ENCODE measurements around the gene PANK1. TPM values are rescaled to one million over a fixed set of nuclear protein-coding genes. Genes with fewer than 3 reads are reported as not detected.
"Not testable (repeated sequence)": the region's sequence is repeated elsewhere in the genome, so short reads cannot be mapped to it uniquely, and the experiment has no call there.

Gene PANK1
- total RNA-seq, 2 donors from 2014 or later, result 1.5 to 2.5 TPM

DNA sequence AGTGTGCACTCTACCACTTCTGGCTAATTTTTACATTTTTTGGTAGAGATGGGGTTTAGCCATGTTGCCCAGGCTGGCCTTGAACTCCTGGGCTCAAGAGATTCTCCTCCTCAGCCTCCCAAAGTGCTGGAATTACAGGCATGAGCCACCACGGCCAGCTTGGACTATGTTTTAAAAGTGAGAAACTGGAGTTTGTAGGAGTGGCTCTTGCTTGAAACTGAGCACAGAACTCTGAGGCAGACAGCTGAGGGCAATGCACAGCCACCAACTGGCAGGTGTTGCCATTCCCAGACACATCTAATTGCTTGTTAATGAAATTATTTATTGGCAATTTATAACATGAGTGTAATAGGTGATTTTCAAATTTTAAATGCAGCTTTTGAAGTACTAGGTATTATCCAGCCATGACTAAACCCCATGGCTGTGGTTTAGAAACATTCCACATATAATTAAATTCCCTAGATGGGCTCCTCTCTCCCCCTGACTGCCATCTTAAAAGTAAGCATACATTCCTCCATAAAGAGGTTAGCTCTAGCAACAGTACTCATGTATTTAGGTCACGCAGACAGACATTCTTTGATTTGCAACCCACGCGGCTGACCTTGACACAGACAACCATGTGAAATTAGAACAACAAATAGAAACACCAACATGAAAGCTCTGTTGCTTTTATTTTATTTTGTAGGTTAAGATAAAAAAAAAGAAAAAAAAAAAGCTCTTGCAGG, 19.8 kb downstream of the PANK1 start:
- intact Hi-C loops (cut with DNase I), result no loop called here
- DNase-seq (ENCODE audit: low spot score), result no peak

DNA sequence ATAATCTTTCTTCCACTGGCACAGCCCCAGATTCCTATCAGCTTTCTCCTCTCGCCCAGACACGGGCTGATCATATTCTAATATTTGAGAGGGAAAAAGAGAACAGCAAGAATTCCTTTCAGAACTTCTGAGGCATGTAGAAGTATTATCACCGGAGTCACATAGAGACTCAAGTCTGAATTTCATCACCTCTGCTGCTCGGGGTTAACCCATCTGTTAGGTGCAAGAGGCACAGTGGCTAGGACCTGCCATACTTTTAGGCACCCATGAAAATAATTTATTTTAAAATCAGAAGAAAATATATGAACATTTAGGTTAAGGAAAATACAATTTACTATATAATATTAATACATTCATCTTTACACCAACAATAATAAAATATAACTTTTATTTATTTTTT, 21.0 kb downstream of the PANK1 start:
- DNase-seq (ENCODE audit: low spot score), result no peak
- intact Hi-C loops (cut with DNase I), result no loop called here

DNA sequence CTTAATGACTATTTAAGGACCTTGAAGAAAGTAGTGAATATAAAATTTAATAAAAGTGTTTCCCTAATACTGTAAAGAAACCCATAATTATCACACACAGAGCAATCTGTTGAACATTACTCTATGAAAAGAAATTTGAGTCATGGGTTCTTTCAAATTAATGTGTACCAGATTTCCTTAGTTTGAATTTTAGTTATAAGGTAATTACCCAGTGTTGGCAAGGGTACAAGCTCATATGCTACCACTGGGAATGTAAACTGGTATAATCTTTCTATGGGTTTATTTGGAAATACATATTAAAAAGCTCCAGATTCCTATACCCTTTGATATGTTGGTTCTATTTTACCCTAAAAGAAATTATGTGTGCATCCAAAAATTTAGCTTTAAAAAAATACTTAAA, 22.9 kb downstream of the PANK1 start:
- intact Hi-C loops (cut with DNase I), result no loop called here
- DNase-seq (ENCODE audit: low spot score), result no peak

GRCh38 chr10:89621438-89621837, 23.6 kb downstream of the PANK1 start:
- intact Hi-C loops (cut with DNase I), result no loop called here
- DNase-seq (ENCODE audit: low spot score), result no peak

- intact Hi-C loops (cut with DNase I); DNase-seq (ENCODE audit: low spot score): not testable (repeated sequence)
Measured at GRCh38 chr10:89620296-89620695, 24.7 kb downstream of the PANK1 start.

DNA sequence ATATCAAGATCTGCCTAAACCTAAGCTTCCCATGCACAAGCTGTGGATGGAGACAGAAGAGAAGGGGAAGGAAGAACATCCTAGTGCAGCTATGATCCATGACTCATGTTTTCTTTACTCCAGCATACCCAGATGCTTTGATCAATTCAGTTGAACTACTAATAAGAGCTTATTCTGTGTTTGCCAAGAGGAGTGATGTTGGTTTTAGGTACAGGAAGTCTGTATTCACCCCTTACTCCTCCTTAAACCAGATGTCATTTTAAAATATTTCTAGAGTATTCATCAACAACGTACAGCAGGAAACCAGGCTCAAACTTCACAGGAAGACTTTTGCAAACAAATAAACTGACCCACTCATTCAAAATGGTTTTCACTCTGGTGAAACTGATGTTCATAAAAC, 29.2 kb downstream of the PANK1 start:
- no peak for DNase-seq (ENCODE audit: low spot score)
- intact Hi-C loops (cut with DNase I), result no loop called here

GRCh38 chr10:89615112-89615511, 29.9 kb downstream of the PANK1 start:
- intact Hi-C loops (cut with DNase I), result no loop called here
- DNase-seq (ENCODE audit: low spot score), result no peak

- no peak for DNase-seq (ENCODE audit: low spot score)
- intact Hi-C loops (cut with DNase I), result no loop called here
Measured at GRCh38 chr10:89613582-89613981, 31.5 kb downstream of the PANK1 start.

DNA sequence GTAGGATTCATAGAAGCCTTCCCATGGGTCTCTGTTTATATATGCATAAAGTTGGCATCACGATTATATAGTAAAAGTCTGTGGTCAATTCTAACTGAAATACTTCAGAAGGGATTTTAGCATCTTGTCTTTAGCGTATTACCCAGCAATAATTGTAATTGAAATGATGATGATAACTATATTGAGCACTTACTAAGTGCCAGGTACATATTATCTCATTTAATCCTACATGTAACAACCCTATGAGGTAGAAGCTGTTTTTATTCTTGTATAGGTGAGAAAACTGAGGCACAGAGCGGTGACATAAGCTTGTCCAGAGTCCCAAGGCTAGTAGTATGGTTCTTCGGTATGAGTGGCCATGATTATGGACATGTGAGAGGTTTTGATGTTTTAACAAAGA, 33.8 kb downstream of the PANK1 start:
- DNase-seq (ENCODE audit: low spot score), result no peak
- intact Hi-C loops (cut with DNase I), result no loop called here

- intact Hi-C loops (cut with DNase I), result no loop called here
- DNase-seq (ENCODE audit: low spot score), result no peak
Measured at GRCh38 chr10:89609833-89610346, 35.2 kb downstream of the PANK1 start.

DNA sequence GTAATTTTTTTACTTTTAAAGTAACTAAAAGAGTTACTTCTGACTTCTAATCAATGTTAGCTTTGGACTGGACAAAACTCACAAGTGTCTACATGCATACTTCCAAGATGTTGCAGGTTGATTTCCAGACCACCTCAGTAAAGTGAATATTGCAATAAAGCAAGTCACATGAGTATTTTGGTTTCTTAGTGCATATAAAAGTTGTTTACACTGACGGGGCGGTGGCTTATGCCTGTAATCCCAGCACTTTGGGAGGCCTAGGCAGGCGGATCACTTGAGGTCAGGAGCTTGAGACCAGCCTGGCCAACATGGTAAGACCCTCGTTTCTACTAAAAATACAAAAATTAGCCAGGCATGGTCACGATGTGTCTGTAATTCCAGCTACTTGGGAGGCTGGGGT, 40.8 kb downstream of the PANK1 start:
- intact Hi-C loops (cut with DNase I), result no loop called here
- no peak for DNase-seq (ENCODE audit: low spot score)

- no peak for DNase-seq (ENCODE audit: low spot score)
- intact Hi-C loops (cut with DNase I), result no loop called here
Measured at GRCh38 chr10:89602919-89603318, 42.1 kb downstream of the PANK1 start.

DNA sequence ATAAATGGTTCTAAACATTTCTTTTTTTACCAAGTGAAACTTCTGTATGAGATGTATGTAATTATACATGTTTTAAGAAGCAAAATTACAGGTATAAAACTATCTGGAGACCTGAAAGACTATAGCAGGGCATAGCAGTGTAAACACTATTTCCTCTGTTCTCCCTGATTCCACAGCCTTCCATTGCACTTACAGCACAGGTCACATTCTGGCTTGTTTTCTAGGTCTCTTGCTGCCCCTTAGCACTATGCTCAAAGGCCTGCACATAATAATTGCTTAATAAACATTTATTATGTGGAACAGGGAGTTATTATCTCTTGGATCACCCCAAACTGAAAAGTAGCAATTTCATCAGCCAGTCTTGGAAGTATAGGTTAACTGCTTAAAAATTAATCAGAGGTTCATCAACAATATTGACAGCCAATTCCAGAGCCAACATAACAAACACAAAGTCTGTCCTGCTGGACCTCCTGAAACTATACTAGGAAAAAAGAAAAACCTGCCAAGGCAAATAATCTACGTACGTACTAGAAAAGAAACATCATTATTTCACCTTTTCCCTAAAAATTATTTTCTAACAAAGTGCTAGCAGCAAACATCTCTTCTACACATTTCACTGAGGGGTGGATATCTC, 43.2 kb downstream of the PANK1 start:
- intact Hi-C loops (cut with DNase I), result no loop called here
- no peak for DNase-seq (ENCODE audit: low spot score)

DNA sequence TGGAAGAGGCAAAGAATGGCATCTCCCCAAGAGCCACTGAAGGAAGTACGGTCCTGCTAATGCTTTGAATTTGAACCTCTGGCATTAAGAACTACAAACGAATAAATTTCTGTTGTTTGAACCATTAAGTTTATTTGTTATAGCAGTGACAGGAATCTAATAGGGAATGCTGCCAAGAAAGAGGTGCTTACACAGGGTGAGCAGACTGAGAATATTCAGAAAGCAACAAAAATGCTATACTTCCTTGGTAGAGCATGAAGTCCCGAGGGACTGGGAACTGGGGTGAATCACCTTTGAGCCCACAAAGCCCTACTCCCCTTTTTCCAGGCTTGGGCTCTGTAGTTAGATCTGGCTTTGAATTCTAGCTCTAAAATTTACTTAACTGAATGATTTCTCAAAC, 45.0 kb downstream of the PANK1 start:
- DNase-seq (ENCODE audit: low spot score), result no peak
- intact Hi-C loops (cut with DNase I), result no loop called here

DNA sequence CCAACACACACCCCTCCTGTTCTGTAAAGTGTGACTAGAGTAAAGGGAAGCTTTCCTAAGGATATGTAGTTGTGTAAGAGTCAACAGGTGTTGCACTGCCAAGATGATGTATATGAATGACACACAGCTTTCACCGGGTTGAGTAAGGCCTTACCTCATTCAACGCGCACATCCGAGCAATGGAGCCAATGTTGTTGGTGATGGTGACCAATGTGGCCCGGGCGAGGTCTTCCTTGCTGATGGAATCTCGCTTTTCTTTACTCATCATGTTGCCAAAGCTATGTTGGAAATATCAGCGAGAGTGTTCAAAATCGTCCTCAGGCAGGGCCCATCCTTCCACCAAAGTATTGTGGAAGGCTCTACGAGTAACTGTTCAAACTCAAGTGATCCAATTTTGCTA, 52.0 kb downstream of the PANK1 start:
- no peak for DNase-seq (ENCODE audit: low spot score)
- intact Hi-C loops (cut with DNase I), result no loop called here

DNA sequence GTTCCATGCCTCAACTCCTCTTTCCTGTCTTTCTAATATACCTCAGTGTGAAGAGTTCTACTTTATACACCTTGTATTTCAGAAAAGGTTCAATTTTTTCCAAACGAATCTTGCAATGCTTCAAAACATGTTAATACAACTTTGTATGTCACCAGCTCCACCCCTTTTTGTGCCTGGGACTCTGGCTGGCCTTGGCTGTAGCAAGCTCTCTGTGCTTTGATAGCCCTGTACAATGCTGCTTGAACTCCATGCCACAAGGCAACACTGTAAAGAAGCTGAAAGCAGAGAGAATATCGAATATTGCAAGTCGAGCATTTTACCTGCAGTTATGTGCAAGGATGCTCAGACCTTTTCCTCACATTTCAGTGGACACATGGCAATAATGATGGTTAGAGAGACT, 52.5 kb downstream of the PANK1 start:
- DNase-seq (ENCODE audit: low spot score), result no peak
- intact Hi-C loops (cut with DNase I), result no loop called here

DNA sequence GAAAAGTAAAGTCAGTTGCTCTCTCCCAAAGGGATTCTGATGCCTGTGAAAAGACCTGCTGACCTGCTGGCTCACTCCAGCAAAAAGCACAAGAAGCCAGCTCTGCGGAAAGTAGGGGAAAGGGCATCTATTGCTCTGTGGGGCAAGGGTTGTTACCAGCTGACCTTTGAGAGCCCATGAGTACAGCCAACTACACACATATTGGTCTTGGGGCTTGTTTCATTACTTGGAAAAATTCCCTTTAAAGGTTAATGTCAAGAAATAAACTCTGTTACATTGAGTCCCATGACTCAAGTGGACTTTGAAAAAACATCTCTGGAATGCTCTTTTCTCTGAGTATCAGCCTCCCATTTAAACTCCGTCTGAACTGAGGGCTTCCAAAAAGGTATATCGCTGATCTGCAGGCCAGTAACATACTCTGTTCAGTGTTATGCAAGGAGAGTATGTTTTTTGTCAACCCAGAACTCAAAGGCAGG, 53.2 kb downstream of the PANK1 start:
- DNase-seq (ENCODE audit: low spot score), result no peak
- intact Hi-C loops (cut with DNase I), result no loop called here

DNA sequence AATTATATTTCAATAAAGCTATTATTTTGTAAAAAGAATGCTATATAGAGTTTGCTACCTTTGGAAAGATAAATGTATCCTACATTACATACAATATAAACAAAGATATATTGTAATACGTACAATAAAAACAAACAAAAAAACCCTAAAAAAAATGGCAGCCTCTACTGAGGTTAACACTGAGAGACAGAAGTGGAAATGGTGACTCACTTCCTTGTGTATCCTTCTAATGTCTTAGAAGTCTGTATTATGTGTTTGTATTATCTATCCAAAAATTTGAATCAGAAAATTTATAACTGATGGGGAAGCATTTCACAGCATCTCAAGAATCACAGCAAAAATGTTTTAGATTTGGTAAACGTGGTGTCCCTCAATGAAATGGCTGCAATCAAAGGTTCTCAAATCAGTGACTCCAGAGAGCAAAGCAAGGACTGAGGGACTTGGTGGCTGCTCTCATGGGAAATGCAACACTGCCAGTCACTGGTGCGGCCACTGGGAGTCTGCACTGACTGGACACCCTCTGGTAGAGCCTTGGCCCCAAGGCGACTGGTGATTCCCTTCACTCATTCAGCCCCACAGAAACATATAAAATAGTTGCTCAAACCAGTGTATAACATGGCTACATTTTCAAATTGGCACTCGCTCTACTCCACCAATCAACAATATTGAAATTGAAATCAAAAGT, 53.8 kb downstream of the PANK1 start:
- DNase-seq (ENCODE audit: low spot score), result no peak
- intact Hi-C loops (cut with DNase I), result no loop called here

- no peak for DNase-seq (ENCODE audit: low spot score)
- intact Hi-C loops (cut with DNase I), result no loop called here
Measured at GRCh38 chr10:89590326-89590725, 54.7 kb downstream of the PANK1 start.

DNA sequence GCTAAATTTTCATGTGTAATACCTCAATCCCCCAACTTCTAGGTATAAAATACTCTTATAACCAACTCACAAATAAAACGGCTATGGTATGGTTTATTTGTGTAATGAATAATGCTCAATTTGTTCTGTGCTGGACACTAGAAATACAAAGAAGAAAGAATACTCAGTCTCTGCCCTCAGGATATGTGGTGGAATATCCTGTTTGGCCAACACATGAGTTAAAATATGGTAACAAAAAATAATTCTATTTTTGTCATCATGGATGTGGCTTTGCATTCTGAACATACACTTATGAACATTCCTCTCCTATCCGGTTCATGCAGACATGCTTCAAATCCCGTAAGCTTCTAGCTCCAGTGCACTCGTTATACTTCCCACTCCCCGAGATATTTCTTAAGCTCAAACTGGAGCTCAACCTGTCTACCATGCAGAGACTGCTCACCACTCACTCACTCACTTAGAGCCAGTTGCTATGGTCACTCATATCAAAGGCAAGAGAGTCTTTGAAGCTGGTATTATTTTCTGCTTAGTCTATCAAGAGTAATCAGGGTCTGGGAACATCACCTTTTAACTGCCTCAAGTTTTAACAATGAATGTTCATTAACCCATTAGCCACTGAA, 55.8 kb downstream of the PANK1 start:
- no peak for DNase-seq (ENCODE audit: low spot score)
- intact Hi-C loops (cut with DNase I), result no loop called here

Data from posterior vena cava (tissue), 2 donors.